ENCODE data around the gene ZBTB43. TPM values are rescaled to one million over a fixed set of nuclear protein-coding genes. Genes with fewer than 3 reads are reported as not detected.
"Not testable (repeated sequence)": the region's sequence is repeated elsewhere in the genome, so short reads cannot be mapped to it uniquely, and the experiment has no call there.

ZBTB43 gene
- total RNA-seq, 1 donor from 2014 or later, result 15.5 TPM

DNA sequence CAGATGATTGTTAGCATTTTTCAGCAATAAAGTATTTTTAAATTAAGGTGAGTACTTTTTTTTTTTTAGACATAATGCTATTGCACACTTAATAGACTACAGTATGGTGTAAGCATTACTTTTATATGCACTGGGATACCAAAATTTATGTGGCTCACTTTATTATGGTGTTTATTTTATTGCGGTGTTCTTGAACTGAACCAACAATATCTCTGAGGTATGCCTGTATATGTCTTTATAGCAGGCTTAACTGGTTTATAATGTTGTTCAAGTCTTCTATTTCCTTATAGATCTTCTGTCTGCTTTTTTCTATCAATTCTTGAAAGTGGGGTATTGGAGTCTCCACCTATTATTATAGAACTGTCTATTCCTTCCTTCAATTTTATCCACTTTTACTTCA, 18.0 kb downstream of the ZBTB43 start:
- Histone ChIP-seq H3K4me1 (no peaks in the 10 kb centered on the region), H3K36me3 (peaks cover 0 to 19% of the 10 kb centered on the region in 2 donors), H3K27ac (no peak overlapping the region), H3K9me3 (peaks cover 8% of the 10 kb centered on the region), H3K4me3 (no peak overlapping the region), H3K27me3 (no peaks in the 10 kb centered on the region)
- intact Hi-C loops (cut with DNase I), result no loop called here
- TF ChIP-seq, protein P1, sequence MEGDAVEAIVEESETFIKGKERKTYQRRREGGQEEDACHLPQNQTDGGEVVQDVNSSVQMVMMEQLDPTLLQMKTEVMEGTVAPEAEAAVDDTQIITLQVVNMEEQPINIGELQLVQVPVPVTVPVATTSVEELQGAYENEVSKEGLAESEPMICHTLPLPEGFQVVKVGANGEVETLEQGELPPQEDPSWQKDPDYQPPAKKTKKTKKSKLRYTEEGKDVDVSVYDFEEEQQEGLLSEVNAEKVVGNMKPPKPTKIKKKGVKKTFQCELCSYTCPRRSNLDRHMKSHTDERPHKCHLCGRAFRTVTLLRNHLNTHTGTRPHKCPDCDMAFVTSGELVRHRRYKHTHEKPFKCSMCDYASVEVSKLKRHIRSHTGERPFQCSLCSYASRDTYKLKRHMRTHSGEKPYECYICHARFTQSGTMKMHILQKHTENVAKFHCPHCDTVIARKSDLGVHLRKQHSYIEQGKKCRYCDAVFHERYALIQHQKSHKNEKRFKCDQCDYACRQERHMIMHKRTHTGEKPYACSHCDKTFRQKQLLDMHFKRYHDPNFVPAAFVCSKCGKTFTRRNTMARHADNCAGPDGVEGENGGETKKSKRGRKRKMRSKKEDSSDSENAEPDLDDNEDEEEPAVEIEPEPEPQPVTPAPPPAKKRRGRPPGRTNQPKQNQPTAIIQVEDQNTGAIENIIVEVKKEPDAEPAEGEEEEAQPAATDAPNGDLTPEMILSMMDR (IDR thresholded peaks at IDR 0.05), result no peak
- no peak for TF ChIP-seq POLR2AphosphoS5 (IDR thresholded peaks at IDR 0.05; ENCODE audit: insufficient read depth in 1 of 2, low read depth in 1 of 2)
- TF ChIP-seq POLR2A (IDR thresholded peaks at IDR 0.05), result no peak
- DNase-seq (ENCODE audit: extremely low spot score in 2 of 2), result no peak

DNA sequence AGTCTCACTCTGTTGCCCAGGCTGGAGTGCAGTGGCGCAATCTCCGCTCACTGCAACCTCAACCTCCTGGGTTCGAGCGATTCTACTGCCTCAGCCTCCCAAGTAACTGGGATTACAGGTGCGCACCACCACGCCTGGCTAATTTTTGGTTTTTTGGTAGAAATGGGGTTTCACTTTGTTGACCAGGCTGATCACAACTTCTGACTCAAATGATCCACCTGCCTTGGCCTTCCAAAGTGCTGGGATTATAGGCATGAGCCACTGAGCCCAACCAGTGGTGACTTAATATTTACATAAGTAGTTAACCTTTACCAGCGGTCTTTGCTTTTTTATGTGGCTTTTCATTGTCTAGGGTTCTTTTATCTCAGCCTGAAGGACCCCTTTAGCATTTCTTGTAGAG, 19.2 kb downstream of the ZBTB43 start:
- intact Hi-C loops (cut with DNase I); H3K36me3 ChIP-seq; H3K4me1 ChIP-seq; H3K9me3 ChIP-seq; DNase-seq (ENCODE audit: extremely low spot score in 2 of 2); H3K27ac ChIP-seq; H3K4me3 ChIP-seq; H3K27me3 ChIP-seq: not testable (repeated sequence)

DNA sequence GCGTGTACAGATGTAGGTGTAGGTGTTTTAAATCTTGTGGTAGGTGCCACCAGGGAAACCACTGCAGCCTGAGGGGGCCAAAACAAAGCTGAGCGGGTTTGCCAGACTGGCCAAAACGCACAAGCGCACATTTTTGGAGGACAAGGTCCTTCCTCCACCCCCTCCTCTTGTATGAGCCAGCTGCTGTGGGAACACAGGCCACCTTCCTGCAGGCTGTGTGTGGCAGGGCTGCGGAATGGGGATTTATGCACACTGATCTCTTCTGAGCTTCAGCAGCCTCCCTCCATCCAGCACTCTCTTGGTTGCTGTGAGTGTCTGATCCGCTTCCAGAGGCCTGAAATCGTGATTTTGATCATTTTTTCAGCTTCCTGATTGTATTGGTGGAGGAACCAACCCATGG, 22.4 kb downstream of the ZBTB43 start:
- Histone ChIP-seq H3K9me3 (no peaks in the 10 kb centered on the region), H3K4me3 (no peak overlapping the region), H3K27ac (no peak overlapping the region), H3K27me3 (no peaks in the 10 kb centered on the region), H3K36me3 (peaks cover 0 to 5% of the 10 kb centered on the region in 2 donors), H3K4me1 (no peaks in the 10 kb centered on the region)
- DNase-seq (ENCODE audit: extremely low spot score in 2 of 2), result no peak
- intact Hi-C loops (cut with DNase I), result no loop called here
- no peak for TF ChIP-seq POLR2A (IDR thresholded peaks at IDR 0.05)
- TF ChIP-seq POLR2AphosphoS5 (IDR thresholded peaks at IDR 0.05; ENCODE audit: insufficient read depth in 1 of 2, low read depth in 1 of 2), result no peak
- TF ChIP-seq, protein P1 (IDR thresholded peaks at IDR 0.05), result no peak

DNA sequence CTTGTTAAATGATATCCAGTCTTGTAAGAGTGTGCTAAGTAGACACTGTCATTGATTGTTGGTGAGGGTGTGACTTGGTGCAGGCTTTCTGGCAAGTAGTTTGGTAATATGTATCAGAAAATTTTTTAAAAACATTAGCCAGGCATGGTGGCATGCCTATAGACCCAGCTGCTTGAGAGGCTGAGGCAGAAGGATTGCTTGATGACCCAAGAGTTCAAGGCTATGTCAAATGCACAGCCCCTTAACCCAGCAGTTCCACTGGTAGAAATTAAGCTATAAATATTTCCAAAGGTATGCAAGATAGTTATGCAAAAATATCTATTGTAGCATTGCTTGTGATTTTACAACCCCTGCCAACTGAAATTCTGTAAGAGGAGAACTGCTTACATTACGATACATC, 24.2 kb downstream of the ZBTB43 start:
- Histone ChIP-seq H3K27ac (no peak overlapping the region), H3K36me3 (peaks cover 0 to 23% of the 10 kb centered on the region in 2 donors), H3K4me3 (no peak overlapping the region), H3K27me3 (no peaks in the 10 kb centered on the region), H3K9me3 (no peaks in the 10 kb centered on the region), H3K4me1 (no peaks in the 10 kb centered on the region)
- DNase-seq (ENCODE audit: extremely low spot score in 2 of 2), result no peak
- intact Hi-C loops (cut with DNase I), result no loop called here
- TF ChIP-seq, protein P1 (IDR thresholded peaks at IDR 0.05), result no peak
- no peak for TF ChIP-seq POLR2A (IDR thresholded peaks at IDR 0.05)
- no peak for TF ChIP-seq POLR2AphosphoS5 (IDR thresholded peaks at IDR 0.05; ENCODE audit: insufficient read depth in 1 of 2, low read depth in 1 of 2)

DNA sequence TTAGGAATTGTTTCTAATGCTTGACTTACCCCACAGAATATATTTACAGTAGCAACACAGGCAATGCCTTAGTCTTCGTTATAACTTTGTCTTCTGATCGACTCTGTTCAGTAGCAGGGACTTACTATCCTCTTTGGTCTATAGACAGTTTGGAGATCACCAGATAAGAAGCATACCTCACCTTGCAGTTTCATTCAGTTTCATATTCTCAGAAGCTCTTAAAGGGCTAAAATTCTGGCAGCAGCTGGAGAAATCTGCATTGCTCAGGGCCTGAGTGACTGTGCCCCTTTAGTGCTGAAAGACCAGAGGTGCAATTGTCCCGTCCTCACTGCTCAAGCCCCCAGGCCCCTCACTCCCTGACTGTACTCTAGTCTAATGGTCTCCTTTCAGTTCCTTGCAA, 26.0 kb downstream of the ZBTB43 start:
- H3K4me1 ChIP-seq, result no peaks in the 10 kb centered on the region
- no peak overlapping the region for H3K27ac ChIP-seq
- TF ChIP-seq POLR2AphosphoS5 (IDR thresholded peaks at IDR 0.05; ENCODE audit: insufficient read depth in 1 of 2, low read depth in 1 of 2) (no peak), POLR2A (IDR thresholded peaks at IDR 0.05) (no peak)
- TF ChIP-seq, protein P1 (IDR thresholded peaks at IDR 0.05), result no peak
- DNase-seq (ENCODE audit: extremely low spot score in 2 of 2), result no peak
- peaks cover 0 to 38% of the 10 kb centered on the region in 2 donors for H3K36me3 ChIP-seq
- intact Hi-C loops (cut with DNase I), result no loop called here
- H3K27me3 ChIP-seq, result no peaks in the 10 kb centered on the region
- H3K4me3 ChIP-seq, result no peak overlapping the region
- no peaks in the 10 kb centered on the region for H3K9me3 ChIP-seq

DNA sequence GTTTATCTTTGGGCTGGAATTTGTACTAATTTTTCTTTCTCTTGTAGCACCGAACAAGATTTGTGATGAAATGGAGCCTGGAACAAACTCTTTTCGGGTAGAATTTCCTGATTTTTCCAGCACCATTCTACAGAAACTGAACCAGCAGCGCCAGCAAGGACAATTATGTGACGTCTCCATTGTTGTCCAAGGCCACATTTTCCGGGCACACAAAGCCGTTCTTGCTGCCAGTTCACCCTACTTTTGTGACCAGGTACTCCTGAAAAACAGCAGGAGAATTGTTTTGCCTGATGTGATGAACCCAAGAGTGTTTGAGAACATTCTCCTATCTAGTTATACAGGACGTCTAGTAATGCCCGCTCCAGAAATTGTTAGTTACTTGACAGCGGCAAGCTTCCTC, 27.6 kb downstream of the ZBTB43 start:
- TF ChIP-seq, protein P1 (IDR thresholded peaks at IDR 0.05), result no peak
- no peak for TF ChIP-seq POLR2A (IDR thresholded peaks at IDR 0.05)
- TF ChIP-seq POLR2AphosphoS5 (IDR thresholded peaks at IDR 0.05; ENCODE audit: insufficient read depth in 1 of 2, low read depth in 1 of 2), result no peak
- Histone ChIP-seq H3K27me3 (no peaks in the 10 kb centered on the region), H3K9me3 (no peaks in the 10 kb centered on the region), H3K4me3 (no peak overlapping the region), H3K27ac (no peak overlapping the region), H3K36me3 (peaks cover 0 to 37% of the 10 kb centered on the region in 2 donors), H3K4me1 (no peaks in the 10 kb centered on the region)
- intact Hi-C loops (cut with DNase I), result no loop called here
- DNase-seq (ENCODE audit: extremely low spot score in 2 of 2), result no peak

All from vagina (tissue), 2 donors.